ENCODE data around the gene MAP2.

MAP2 gene

GRCh38 chr2:209663139-209663538, 239.3 kb downstream of the MAP2 start:
- no peak for DNase-seq

GRCh38 chr2:209663656-209664055, 239.8 kb downstream of the MAP2 start:
- no peak for DNase-seq

GRCh38 chr2:209666296-209666695, 242.4 kb downstream of the MAP2 start:
- DNase-seq: no peak

GRCh38 chr2:209671020-209671680, 247.3 kb downstream of the MAP2 start:
- DNase-seq: no peak

- no peak for DNase-seq
Measured at GRCh38 chr2:209673811-209674210, 250.0 kb downstream of the MAP2 start.

- DNase-seq: no peak
Measured at GRCh38 chr2:209680596-209680995, 256.7 kb downstream of the MAP2 start.

GRCh38 chr2:209681201-209681735, 257.4 kb downstream of the MAP2 start:
- DNase-seq: no peak

- no peak for DNase-seq
Measured at GRCh38 chr2:209682646-209683045, 258.8 kb downstream of the MAP2 start.

- no peak for DNase-seq
Measured at GRCh38 chr2:209685340-209685739, 261.5 kb downstream of the MAP2 start.

GRCh38 chr2:209685963-209686362, 262.1 kb downstream of the MAP2 start:
- DNase-seq: no peak

GRCh38 chr2:209686448-209686847, 262.6 kb downstream of the MAP2 start:
- DNase-seq: no peak

- no peak for DNase-seq
Measured at GRCh38 chr2:209687323-209687969, 263.6 kb downstream of the MAP2 start.

- DNase-seq: no peak
Measured at GRCh38 chr2:209688385-209688784, 264.5 kb downstream of the MAP2 start.

- no peak for DNase-seq
Measured at GRCh38 chr2:209690029-209690754, 266.3 kb downstream of the MAP2 start.

GRCh38 chr2:209694748-209695147, 270.9 kb downstream of the MAP2 start:
- DNase-seq: no peak

- no peak for DNase-seq
Measured at GRCh38 chr2:209696836-209697711, 273.2 kb downstream of the MAP2 start.

- DNase-seq: no peak
Measured at GRCh38 chr2:209702775-209703174, 278.9 kb downstream of the MAP2 start.

GRCh38 chr2:209713219-209713618, 289.4 kb downstream of the MAP2 start:
- no peak for DNase-seq

GRCh38 chr2:209719034-209719433, 295.2 kb downstream of the MAP2 start:
- no peak for DNase-seq

GRCh38 chr2:209721497-209721896, 297.6 kb downstream of the MAP2 start:
- no peak for DNase-seq

- no peak for DNase-seq
Measured at GRCh38 chr2:209726311-209726710, 302.5 kb downstream of the MAP2 start.

- DNase-seq: no peak
Measured at GRCh38 chr2:209727077-209727476, 303.2 kb downstream of the MAP2 start.

GRCh38 chr2:209734805-209735204, 311.0 kb downstream of the MAP2 start:
- no peak for DNase-seq

All from hematopoietic multipotent progenitor cell treated with erythropoietin and hydrocortisone succinate and interleukin-3 and kit ligand, for 4 days (in vitro differentiated cells).